ENCODE measurements around the gene IFNA13.

DNA sequence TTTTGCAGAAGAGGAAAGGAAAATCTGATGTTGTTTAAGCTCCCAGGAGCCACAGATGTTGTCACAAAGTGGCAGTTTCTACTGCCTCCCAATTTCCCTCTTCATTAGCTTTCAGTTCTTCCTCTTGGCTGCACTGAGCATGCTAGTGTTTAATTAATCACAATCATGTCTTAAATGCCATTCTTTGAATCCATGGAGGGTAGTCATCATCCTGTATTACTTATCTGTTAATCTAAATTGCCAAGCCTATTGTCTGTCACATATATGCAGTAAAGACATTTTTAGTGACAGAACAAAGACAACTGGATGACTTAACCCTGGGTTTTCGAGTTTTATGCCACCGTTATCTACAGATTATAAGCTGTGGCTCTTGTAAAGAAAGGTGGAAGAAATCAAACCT, 47.4 kb downstream of the IFNA13 start:
- TF ChIP-seq EZH2 (IDR thresholded peaks at IDR 0.05; ENCODE audit: low read depth, unreplicated experiment) (no peak), POLR2AphosphoS5 (IDR thresholded peaks at IDR 0.05; ENCODE audit: low read depth) (no peak), EZH2phosphoT487 (IDR thresholded peaks at IDR 0.05; ENCODE audit: unreplicated experiment) (no peak), JUNB (IDR thresholded peaks at IDR 0.05; ENCODE audit: unreplicated experiment) (no peak), CREB1 (CRISPR knock-in tag; IDR thresholded peaks at IDR 0.05; ENCODE audit: low read depth) (no peak)
- TF ChIP-seq, protein P1, sequence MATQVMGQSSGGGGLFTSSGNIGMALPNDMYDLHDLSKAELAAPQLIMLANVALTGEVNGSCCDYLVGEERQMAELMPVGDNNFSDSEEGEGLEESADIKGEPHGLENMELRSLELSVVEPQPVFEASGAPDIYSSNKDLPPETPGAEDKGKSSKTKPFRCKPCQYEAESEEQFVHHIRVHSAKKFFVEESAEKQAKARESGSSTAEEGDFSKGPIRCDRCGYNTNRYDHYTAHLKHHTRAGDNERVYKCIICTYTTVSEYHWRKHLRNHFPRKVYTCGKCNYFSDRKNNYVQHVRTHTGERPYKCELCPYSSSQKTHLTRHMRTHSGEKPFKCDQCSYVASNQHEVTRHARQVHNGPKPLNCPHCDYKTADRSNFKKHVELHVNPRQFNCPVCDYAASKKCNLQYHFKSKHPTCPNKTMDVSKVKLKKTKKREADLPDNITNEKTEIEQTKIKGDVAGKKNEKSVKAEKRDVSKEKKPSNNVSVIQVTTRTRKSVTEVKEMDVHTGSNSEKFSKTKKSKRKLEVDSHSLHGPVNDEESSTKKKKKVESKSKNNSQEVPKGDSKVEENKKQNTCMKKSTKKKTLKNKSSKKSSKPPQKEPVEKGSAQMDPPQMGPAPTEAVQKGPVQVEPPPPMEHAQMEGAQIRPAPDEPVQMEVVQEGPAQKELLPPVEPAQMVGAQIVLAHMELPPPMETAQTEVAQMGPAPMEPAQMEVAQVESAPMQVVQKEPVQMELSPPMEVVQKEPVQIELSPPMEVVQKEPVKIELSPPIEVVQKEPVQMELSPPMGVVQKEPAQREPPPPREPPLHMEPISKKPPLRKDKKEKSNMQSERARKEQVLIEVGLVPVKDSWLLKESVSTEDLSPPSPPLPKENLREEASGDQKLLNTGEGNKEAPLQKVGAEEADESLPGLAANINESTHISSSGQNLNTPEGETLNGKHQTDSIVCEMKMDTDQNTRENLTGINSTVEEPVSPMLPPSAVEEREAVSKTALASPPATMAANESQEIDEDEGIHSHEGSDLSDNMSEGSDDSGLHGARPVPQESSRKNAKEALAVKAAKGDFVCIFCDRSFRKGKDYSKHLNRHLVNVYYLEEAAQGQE (IDR thresholded peaks at IDR 0.05; ENCODE audit: unreplicated experiment): no peak
- TF ChIP-seq, protein P2, sequence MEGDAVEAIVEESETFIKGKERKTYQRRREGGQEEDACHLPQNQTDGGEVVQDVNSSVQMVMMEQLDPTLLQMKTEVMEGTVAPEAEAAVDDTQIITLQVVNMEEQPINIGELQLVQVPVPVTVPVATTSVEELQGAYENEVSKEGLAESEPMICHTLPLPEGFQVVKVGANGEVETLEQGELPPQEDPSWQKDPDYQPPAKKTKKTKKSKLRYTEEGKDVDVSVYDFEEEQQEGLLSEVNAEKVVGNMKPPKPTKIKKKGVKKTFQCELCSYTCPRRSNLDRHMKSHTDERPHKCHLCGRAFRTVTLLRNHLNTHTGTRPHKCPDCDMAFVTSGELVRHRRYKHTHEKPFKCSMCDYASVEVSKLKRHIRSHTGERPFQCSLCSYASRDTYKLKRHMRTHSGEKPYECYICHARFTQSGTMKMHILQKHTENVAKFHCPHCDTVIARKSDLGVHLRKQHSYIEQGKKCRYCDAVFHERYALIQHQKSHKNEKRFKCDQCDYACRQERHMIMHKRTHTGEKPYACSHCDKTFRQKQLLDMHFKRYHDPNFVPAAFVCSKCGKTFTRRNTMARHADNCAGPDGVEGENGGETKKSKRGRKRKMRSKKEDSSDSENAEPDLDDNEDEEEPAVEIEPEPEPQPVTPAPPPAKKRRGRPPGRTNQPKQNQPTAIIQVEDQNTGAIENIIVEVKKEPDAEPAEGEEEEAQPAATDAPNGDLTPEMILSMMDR (conservative IDR thresholded peaks at IDR 0.05; ENCODE audit: low read depth in 2 of 2): no peak
